Measurements from ENCODE around the gene PLEKHG2.
"Not testable (repeated sequence)": the region's sequence is repeated elsewhere in the genome, so short reads cannot be mapped to it uniquely, and the experiment has no call there.

Gene PLEKHG2

GRCh38 chr19:39434123-39435076 is 21.9 kb downstream of the PLEKHG2 start:
- DNase-seq: no peak
- in situ Hi-C loops (cut with HindIII; ENCODE audit: low pct_ligation_motif_present, low pct_unique_long_range_greater_than_20kb, low sequenced_read_pairs): no loop called here

- in situ Hi-C loops (cut with HindIII; ENCODE audit: low pct_ligation_motif_present, low pct_unique_long_range_greater_than_20kb, low sequenced_read_pairs): no loop called here
- peak; percentile 96 for DNase-seq
Observed at GRCh38 chr19:39435499-39436349, 23.3 kb downstream of the PLEKHG2 start, which contains the start of gene RPS16. Gene RPS16 (minus strand): TSS chr19:39435949. CDS start chr19:39435895, 54 bp downstream.

- in situ Hi-C loops (cut with HindIII; ENCODE audit: low pct_ligation_motif_present, low pct_unique_long_range_greater_than_20kb, low sequenced_read_pairs): no loop called here
- no peak for DNase-seq
Observed at GRCh38 chr19:39436350-39436716, 23.9 kb downstream of the PLEKHG2 start.

GRCh38 chr19:39438270-39438934 is 25.9 kb downstream of the PLEKHG2 start:
- DNase-seq: peak; percentile 44
- in situ Hi-C loops (cut with HindIII; ENCODE audit: low pct_ligation_motif_present, low pct_unique_long_range_greater_than_20kb, low sequenced_read_pairs): no loop called here

GRCh38 chr19:39444598-39445195 is 32.2 kb downstream of the PLEKHG2 start:
- in situ Hi-C loops (cut with HindIII; ENCODE audit: low pct_ligation_motif_present, low pct_unique_long_range_greater_than_20kb, low sequenced_read_pairs): no loop called here

GRCh38 chr19:39445196-39446111 is 33.0 kb downstream of the PLEKHG2 start, which contains the start of gene SUPT5H:
Gene SUPT5H (plus strand): TSS chr19:39445582. CDS start chr19:39445891, 309 bp downstream.
- in situ Hi-C loops (cut with HindIII; ENCODE audit: low pct_ligation_motif_present, low pct_unique_long_range_greater_than_20kb, low sequenced_read_pairs): no loop called here
- DNase-seq: peak; percentile 96

More at GRCh38 chr19:39444598-39445195, 32.2 kb downstream of the PLEKHG2 start:
- DNase-seq: no peak

GRCh38 chr19:39446365-39447084 is 34.1 kb downstream of the PLEKHG2 start:
- in situ Hi-C loops (cut with HindIII; ENCODE audit: low pct_ligation_motif_present, low pct_unique_long_range_greater_than_20kb, low sequenced_read_pairs): no loop called here
- DNase-seq: no peak

GRCh38 chr19:39448271-39448670 is 35.8 kb downstream of the PLEKHG2 start:
- in situ Hi-C loops (cut with HindIII; ENCODE audit: low pct_ligation_motif_present, low pct_unique_long_range_greater_than_20kb, low sequenced_read_pairs): no loop called here

GRCh38 chr19:39449116-39449797 is 36.8 kb downstream of the PLEKHG2 start:
- in situ Hi-C loops (cut with HindIII; ENCODE audit: low pct_ligation_motif_present, low pct_unique_long_range_greater_than_20kb, low sequenced_read_pairs): no loop called here
- DNase-seq: no peak

More at GRCh38 chr19:39448271-39448670, 35.8 kb downstream of the PLEKHG2 start:
- DNase-seq: peak; percentile 57

GRCh38 chr19:39451257-39451656 is 38.8 kb downstream of the PLEKHG2 start:
- in situ Hi-C loops (cut with HindIII; ENCODE audit: low pct_ligation_motif_present, low pct_unique_long_range_greater_than_20kb, low sequenced_read_pairs); DNase-seq: not testable (repeated sequence)

GRCh38 chr19:39463403-39463802 is 50.9 kb downstream of the PLEKHG2 start:
- in situ Hi-C loops (cut with HindIII; ENCODE audit: low pct_ligation_motif_present, low pct_unique_long_range_greater_than_20kb, low sequenced_read_pairs): no loop called here
- no peak for DNase-seq

- DNase-seq: no peak
- in situ Hi-C loops (cut with HindIII; ENCODE audit: low pct_ligation_motif_present, low pct_unique_long_range_greater_than_20kb, low sequenced_read_pairs): no loop called here
Observed at GRCh38 chr19:39465956-39466747, 53.7 kb downstream of the PLEKHG2 start.

- DNase-seq: no peak
- in situ Hi-C loops (cut with HindIII; ENCODE audit: low pct_ligation_motif_present, low pct_unique_long_range_greater_than_20kb, low sequenced_read_pairs): no loop called here
Observed at GRCh38 chr19:39467941-39468340, 55.5 kb downstream of the PLEKHG2 start.

- in situ Hi-C loops (cut with HindIII; ENCODE audit: low pct_ligation_motif_present, low pct_unique_long_range_greater_than_20kb, low sequenced_read_pairs): no loop called here
Observed at GRCh38 chr19:39469036-39469435, 56.6 kb downstream of the PLEKHG2 start.

GRCh38 chr19:39469567-39469966 is 57.1 kb downstream of the PLEKHG2 start:
- no peak for DNase-seq
- in situ Hi-C loops (cut with HindIII; ENCODE audit: low pct_ligation_motif_present, low pct_unique_long_range_greater_than_20kb, low sequenced_read_pairs): no loop called here

More at GRCh38 chr19:39469036-39469435, 56.6 kb downstream of the PLEKHG2 start:
- DNase-seq: no peak

Data from ACHN (cell line).